Measurements from ENCODE around the gene HPS5.

GRCh38 chr11:18330921-18331320 lies 9.0 kb upstream of the HPS5 start:
- no peak for TF ChIP-seq HES4 (CRISPR knock-in tag; IDR thresholded peaks at IDR 0.05; ENCODE audit: borderline replicate concordance)
- TF ChIP-seq ZFP90 (CRISPR knock-in tag; IDR thresholded peaks at IDR 0.05; ENCODE audit: borderline replicate concordance) = no peak
- TF ChIP-seq CTCF (CRISPR knock-in tag; IDR thresholded peaks at IDR 0.05) = no peak
- no peak for TF ChIP-seq KLF9 (CRISPR knock-in tag; IDR thresholded peaks at IDR 0.05; ENCODE audit: low read depth)
- no peak for TF ChIP-seq ZC3H4 (CRISPR knock-in tag; IDR thresholded peaks at IDR 0.05; ENCODE audit: borderline replicate concordance)
- no peak for TF ChIP-seq ZSCAN31 (CRISPR knock-in tag; IDR thresholded peaks at IDR 0.05; ENCODE audit: low read depth)
- no peak for TF ChIP-seq SATB2 (CRISPR knock-in tag; IDR thresholded peaks at IDR 0.05)
- TF ChIP-seq ZNF292 (CRISPR knock-in tag; IDR thresholded peaks at IDR 0.05; ENCODE audit: borderline replicate concordance, low read depth) = no peak
- TF ChIP-seq SIN3A (IDR thresholded peaks at IDR 0.05; ENCODE audit: borderline replicate concordance, low read depth, low read length) = no peak
- no peak for TF ChIP-seq ARNT (IDR thresholded peaks at IDR 0.05)
- no peak for TF ChIP-seq ELF4 (CRISPR knock-in tag; IDR thresholded peaks at IDR 0.05; ENCODE audit: borderline replicate concordance)
- TF ChIP-seq TFE3 (CRISPR knock-in tag; IDR thresholded peaks at IDR 0.05) = no peak
- no peak for TF ChIP-seq MBNL3 (CRISPR knock-in tag; conservative IDR thresholded peaks at IDR 0.05)
- no peak for TF ChIP-seq CBFB (CRISPR knock-in tag; IDR thresholded peaks at IDR 0.05)
